Progenitor cell of endocrine pancreas (in vitro differentiated cells): ENCODE results near the gene KIF18A. TPM values are rescaled to one million over a fixed set of nuclear protein-coding genes. Genes with fewer than 3 reads are reported as not detected.

ENCODE experiments used
- DNase-seq: peaks from one replicate; pipeline ENCODE4 v3.0.0; 2021; ENCODE audit warnings: low spot score; ENCODE audit not compliant: unreplicated experiment
- H3K27ac Mint-ChIP-seq: 2 replicates; pipeline ENCODE4 v1.8.0; 2021; ENCODE audit warnings: mild to moderate bottlenecking, moderate library complexity, mixed read lengths
- H3K27me3 Mint-ChIP-seq: 2 replicates; pipeline ENCODE4 v1.8.0; 2021; ENCODE audit warnings: mixed read lengths
- H3K36me3 Mint-ChIP-seq: 2 replicates; pipeline ENCODE4 v1.8.0; 2022; ENCODE audit warnings: mixed read lengths; ENCODE audit not compliant: insufficient read depth
- H3K4me1 Mint-ChIP-seq: 2 replicates; pipeline ENCODE4 v1.8.0; 2021; ENCODE audit warnings: low read depth, mixed read lengths
- H3K4me3 Mint-ChIP-seq: 2 replicates; pipeline ENCODE4 v1.8.0; 2021; ENCODE audit warnings: low read depth, mild to moderate bottlenecking, moderate library complexity, mixed read lengths
- H3K9me3 Mint-ChIP-seq: 2 replicates; pipeline ENCODE4 v1.8.0; 2021; ENCODE audit warnings: low read depth, mixed read lengths
- CTCF ChIP-seq: fragments of 200-600 bp; sonication (generic); IDR thresholded peaks from one replicate; pipeline ENCODE4 v1.5.0; 2021; ENCODE audit warnings: antibody characterized with exemption, mild to moderate bottlenecking; ENCODE audit not compliant: unreplicated experiment
- total RNA-seq: library from RNA; stranded (reverse); gene quantifications from 2 replicates; pipeline ENCODE4 v1.2.1, GENCODE V29; 2021

The KIF18A gene
- total RNA-seq, 1 donor from 2014 or later = 19.1 TPM

- TF ChIP-seq CTCF = no peak
- no peak for DNase-seq
- Mint-ChIP-seq H3K9me3 (no peaks in the 10 kb centered on the region), H3K27me3 (no peaks in the 10 kb centered on the region), H3K4me3 (no peak overlapping the region), H3K4me1 (no peaks in the 10 kb centered on the region), H3K27ac (no peak overlapping the region), H3K36me3 (peaks cover 2% of the 10 kb centered on the region)
Observed at GRCh38 chr11:28058333-28058732, 49.6 kb downstream of the KIF18A start.

DNA sequence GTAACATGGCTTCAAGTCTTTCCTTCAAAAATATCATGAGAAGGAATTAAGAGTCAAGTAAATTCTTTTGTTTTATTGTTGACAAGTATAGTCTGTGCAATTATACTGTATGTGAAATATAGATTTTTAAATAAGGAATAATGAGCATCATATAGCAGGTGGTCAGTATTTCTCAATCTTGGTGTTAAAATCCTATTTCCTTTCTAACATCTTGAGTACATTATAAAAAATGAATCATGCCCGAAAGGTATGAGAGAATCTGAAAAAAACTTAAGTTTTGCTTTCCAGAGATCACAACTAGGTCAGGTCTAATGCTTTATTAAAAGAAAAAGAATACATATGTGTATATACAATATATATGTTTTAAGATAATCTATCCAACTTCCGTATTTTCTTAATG is 53.1 kb downstream of the KIF18A start:
- Mint-ChIP-seq H3K4me3 (no peak overlapping the region), H3K4me1 (no peaks in the 10 kb centered on the region), H3K9me3 (no peaks in the 10 kb centered on the region), H3K27ac (no peak overlapping the region), H3K27me3 (no peaks in the 10 kb centered on the region), H3K36me3 (peaks cover 1% of the 10 kb centered on the region)
- DNase-seq = no peak
- TF ChIP-seq CTCF = no peak

GRCh38 chr11:28049338-28050216 is 58.4 kb downstream of the KIF18A start:
- Mint-ChIP-seq H3K27ac (no peak overlapping the region), H3K9me3 (no peaks in the 10 kb centered on the region), H3K36me3 (no peaks in the 10 kb centered on the region), H3K27me3 (no peaks in the 10 kb centered on the region), H3K4me1 (peaks cover 3% of the 10 kb centered on the region), H3K4me3 (no peak overlapping the region)
- DNase-seq = no peak
- TF ChIP-seq CTCF = no peak

- no peaks in the 10 kb centered on the region for H3K36me3 Mint-ChIP-seq
- no peak overlapping the region for H3K27ac Mint-ChIP-seq
- no peak for DNase-seq
- peaks cover 3% of the 10 kb centered on the region for H3K4me1 Mint-ChIP-seq
- TF ChIP-seq CTCF = no peak
- no peak overlapping the region for H3K4me3 Mint-ChIP-seq
- no peaks in the 10 kb centered on the region for H3K9me3 Mint-ChIP-seq
- no peaks in the 10 kb centered on the region for H3K27me3 Mint-ChIP-seq
Observed at GRCh38 chr11:28048812-28049211, 59.1 kb downstream of the KIF18A start.

DNA sequence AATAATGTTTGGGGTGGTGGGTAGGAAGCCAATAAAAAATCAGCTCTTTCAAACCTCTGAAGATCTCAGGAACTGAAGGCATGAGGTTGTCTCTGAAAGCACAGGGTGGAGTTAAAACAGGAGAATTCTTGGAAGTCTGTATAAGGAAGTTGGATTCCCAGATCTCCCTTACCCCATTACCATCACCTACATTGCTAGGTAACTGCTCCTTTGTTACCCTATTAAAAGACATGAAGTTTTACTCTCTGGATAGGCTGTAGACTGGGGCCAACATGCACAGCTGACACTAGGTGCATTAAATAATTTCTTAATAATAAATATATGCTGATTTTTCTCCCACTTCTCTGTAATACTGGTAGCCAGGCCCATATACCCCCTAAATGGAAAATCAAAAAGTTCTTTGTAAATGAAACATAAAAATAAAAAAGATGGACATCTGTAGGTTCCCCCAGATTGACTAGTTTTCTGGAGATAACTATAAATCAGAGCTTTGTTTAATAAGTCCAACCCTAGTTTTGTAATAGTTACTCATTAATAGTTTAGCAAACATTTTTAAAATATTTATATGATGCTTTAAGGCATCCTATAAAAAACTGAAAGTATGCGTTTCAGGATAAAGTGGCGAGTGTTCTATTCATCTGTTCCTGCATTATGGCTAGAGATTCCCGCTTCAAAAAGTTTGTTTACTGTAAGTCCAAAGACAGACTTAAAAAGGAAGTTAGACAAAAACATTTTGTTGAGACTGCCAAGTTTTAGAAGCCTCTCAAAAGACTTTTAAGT is 63.8 kb downstream of the KIF18A start:
- no peaks in the 10 kb centered on the region for H3K36me3 Mint-ChIP-seq

More for the DNA sequence above, 63.8 kb downstream of the KIF18A start:
- Mint-ChIP-seq H3K27ac (no peak overlapping the region), H3K4me3 (no peak overlapping the region), H3K4me1 (no peaks in the 10 kb centered on the region), H3K27me3 (no peaks in the 10 kb centered on the region), H3K9me3 (no peaks in the 10 kb centered on the region)
- TF ChIP-seq CTCF = no peak
- no peak for DNase-seq
